AG09309 (cell line): ENCODE data around the gene REN.
A peak's percentile ranks its signal among the peaks of the same experiment; 100 is the strongest.

Experiments
- DNase-seq: peaks from one replicate; pipeline ENCODE4 v3.0.0-alpha.2; 2010; ENCODE audit warnings: low read depth
- H3K4me3 ChIP-seq: 2 replicates; pipeline ENCODE4 v1.5.1; 2011; ENCODE audit warnings: mild to moderate bottlenecking, low read depth, low read length, moderate library complexity; ENCODE audit not compliant: control insufficient read depth
- TF ChIP-seq, protein P1 (sequence below): IDR thresholded peaks from 2 replicates; pipeline ENCODE4 v1.5.1; 2011; ENCODE audit warnings: mild to moderate bottlenecking, low read depth, low read length, inconsistent platforms; ENCODE audit not compliant: insufficient read depth, control insufficient read depth; ENCODE audit errors: missing control alignments

The REN gene

DNA sequence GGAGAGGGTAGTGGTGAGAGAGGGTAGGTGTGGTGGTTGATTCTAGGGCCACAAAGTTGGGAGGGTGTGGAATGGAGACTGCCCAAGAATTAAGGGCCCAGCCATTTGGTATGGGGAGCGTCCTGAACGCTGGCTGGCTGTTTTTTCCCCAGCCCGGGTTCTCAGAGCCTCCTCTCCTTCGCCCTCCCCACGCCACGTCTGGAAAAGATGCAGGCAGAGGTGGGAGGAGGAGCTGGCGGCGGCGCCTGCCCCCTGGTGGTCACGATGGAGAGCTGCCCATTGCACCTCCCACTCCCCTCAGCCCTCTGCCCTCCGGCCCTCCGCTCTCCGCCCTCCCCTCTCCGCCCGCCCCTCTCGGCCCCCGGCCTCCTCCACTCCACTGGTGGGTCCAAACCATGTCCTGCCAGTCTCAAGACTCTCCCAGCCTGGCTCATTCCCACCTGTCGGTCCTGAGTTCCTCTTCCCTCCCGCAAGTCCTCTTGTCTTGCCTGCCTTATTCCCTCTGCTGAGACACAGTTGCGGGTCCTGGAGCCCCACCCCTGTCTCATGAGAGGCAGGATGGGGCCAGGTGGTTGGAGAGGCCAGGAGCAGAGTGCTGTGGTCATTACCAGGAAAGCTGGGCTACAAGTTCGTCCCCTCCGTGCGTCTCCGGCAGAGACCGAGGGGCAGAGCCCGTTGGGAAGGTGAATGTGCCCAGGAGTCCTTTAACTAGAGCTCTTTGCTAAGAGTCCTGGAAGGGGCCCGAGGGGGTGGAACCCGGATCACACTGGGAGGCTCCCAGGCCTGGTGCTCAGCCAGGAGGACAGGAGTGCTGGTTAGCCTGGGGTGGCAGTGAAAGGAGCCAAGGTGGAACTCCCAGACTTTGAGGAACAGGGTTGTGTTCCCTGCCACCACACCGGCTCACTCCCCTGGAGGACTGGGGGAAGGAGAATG is 36.9 kb downstream of the REN start:
- TF ChIP-seq, protein P1, sequence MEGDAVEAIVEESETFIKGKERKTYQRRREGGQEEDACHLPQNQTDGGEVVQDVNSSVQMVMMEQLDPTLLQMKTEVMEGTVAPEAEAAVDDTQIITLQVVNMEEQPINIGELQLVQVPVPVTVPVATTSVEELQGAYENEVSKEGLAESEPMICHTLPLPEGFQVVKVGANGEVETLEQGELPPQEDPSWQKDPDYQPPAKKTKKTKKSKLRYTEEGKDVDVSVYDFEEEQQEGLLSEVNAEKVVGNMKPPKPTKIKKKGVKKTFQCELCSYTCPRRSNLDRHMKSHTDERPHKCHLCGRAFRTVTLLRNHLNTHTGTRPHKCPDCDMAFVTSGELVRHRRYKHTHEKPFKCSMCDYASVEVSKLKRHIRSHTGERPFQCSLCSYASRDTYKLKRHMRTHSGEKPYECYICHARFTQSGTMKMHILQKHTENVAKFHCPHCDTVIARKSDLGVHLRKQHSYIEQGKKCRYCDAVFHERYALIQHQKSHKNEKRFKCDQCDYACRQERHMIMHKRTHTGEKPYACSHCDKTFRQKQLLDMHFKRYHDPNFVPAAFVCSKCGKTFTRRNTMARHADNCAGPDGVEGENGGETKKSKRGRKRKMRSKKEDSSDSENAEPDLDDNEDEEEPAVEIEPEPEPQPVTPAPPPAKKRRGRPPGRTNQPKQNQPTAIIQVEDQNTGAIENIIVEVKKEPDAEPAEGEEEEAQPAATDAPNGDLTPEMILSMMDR: peak; percentile 91
- no peak for DNase-seq
- H3K4me3 ChIP-seq: peak overlapping the region; percentile 7

DNA sequence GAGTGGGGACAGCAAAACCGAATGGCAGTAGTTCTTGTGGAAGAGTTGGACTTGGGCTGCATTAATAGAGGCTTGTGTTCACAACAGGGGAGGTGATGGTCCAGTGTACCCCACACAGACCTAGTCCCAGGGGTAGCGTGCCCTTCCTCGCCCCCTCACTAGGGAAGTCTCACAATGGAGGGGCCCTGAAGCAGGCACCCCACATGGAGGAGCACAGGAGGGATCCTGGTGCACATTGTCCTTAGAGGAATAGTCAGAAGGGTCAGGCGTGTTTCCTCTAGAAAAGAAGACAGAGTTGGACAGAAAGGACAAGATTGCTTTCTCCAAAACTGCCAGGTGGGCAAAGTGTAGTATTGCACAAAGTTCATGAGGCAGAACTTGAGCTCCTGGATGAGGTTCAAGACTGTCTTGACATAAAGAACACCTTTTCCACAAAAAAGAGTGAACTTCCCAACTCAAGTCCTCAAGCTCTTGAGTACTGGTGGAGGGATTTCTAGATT is 37.6 kb downstream of the REN start:
- no peak overlapping the region for H3K4me3 ChIP-seq
- no peak for DNase-seq
- TF ChIP-seq, protein P1: no peak

DNA sequence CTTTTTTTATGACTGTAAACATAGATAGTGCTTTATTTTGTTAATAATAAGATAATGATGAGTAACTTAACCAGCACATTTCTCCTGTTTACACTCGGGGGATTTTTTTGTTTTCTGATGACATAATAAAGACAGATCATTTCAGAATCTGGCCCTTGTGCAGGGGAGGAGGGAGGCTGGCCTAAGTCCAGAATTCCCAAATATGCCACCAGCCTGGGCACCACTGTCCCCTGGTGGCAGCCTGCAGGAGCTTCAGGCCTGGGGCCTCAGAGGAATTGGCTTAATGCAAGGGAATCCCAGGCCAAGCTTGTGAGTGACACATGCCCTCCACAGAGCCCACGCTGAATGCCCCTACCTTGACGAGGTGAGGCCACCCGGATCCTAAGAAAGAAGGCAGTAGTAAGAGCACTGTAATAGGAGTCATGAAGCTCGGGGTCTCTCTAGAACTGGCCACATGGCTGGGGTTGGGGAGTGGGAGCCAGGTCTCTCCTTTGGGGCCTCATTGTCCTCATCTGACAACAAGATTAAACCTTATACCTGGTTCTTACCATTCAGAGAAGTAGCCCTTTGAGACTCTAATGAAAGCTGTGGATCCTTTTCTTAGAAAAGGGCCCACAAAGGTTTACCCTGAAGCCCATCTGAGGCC is 38.4 kb downstream of the REN start:
- DNase-seq: peak; percentile 52

GRCh38 chr1:204126956-204127355 is 39.2 kb downstream of the REN start:
- H3K4me3 ChIP-seq: no peak overlapping the region
- TF ChIP-seq, protein P1: no peak
- DNase-seq: no peak

More for the DNA sequence above, 38.4 kb downstream of the REN start:
- TF ChIP-seq, protein P1: peak; percentile 99
- H3K4me3 ChIP-seq: no peak overlapping the region

GRCh38 chr1:204126386-204126785 is 39.8 kb downstream of the REN start:
- TF ChIP-seq, protein P1: no peak
- H3K4me3 ChIP-seq: no peak overlapping the region
- no peak for DNase-seq

DNA sequence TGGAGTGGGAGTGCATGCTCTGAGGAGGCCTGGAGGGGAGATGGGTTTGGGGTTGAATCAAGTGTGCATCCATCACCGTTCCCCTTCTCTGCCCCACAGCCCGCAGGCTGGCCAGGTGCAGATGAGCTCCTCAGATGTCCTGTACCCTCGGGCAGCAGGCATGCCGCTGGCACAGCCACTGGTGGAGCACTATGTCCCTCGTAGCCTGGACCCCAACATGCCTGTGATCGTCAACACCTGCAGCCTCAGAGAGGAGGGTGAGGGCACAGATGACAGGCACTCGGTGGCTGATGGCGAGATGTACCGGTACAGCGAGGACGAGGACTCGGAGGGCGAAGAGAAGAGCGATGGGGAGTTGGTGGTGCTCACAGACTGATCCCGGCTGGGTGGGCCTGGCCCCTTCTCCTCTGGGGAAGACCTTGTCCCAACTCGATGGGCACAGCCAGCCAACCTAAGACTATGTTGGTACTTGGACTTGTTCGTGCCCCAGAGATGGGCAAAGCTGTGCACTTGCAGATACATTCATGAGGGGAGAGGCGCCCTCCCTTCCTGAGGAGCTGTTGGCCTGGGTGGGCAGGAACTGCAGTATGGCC is 40.3 kb downstream of the REN start:
- H3K4me3 ChIP-seq: no peak overlapping the region
- no peak for DNase-seq
- TF ChIP-seq, protein P1: no peak
